NCI-H748 (cell line): ENCODE results near the gene OPN1MW.
"Not testable (repeated sequence)": the region's sequence is repeated elsewhere in the genome, so short reads cannot be mapped to it uniquely, and the experiment has no call there.

Source experiments
- DNase-seq: peaks from one replicate; lab custom pipeline; 2025; ENCODE audit not compliant: unreplicated experiment; lab: John Stamatoyannopoulos, UW

The OPN1MW gene

DNA sequence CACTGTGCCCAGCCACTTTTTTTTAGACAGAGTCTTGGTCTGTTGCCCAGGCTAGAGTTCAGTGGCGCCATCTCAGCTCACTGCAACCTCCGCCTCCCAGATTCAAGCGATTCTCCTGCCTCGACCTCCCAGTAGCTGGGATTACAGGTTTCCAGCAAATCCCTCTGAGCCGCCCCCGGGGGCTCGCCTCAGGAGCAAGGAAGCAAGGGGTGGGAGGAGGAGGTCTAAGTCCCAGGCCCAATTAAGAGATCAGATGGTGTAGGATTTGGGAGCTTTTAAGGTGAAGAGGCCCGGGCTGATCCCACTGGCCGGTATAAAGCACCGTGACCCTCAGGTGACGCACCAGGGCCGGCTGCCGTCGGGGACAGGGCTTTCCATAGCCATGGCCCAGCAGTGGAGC is at the start of gene OPN1MW:
TSS of gene OPN1MW (plus strand) at position 301 of the 400 bp plus-strand sequence. CDS start at position 383, 82 bp downstream.
- not testable (repeated sequence) for DNase-seq

DNA sequence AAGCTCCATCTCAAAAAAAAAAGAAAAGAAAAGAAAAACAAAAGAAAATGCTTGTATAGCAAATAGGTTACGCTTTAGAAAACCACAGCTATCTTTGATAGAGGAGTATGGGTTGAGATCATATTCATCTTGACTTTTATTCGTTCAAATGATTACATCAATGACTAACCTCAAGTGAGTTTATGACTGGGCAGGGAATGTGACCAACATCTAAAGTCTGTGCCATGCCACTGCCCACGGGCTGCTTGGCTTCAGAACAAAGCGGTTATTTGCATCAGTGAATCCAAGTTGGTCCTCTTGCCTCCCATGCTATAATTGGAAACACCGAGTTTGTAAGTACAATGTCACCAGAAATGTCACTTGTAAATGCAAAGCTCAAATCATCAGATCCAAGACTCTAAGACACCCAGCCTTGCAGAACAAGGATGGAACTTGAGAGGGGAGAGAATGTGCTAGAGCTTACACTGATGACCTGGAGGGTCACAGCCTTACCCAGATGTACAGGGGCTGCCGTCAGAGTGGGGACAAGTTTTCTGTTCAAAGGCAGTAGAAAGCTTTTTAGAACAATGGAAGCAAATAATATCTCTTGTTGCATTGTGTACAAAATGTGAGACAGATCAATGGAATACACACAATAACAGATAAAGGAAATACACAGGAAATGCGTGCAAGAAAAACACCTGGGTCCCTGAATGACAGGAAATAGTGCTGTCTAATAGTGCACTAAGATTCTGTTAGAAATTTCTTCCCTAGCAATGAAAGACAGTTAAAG is 46.8 kb upstream of the OPN1MW start:
- DNase-seq = no peak

DNA sequence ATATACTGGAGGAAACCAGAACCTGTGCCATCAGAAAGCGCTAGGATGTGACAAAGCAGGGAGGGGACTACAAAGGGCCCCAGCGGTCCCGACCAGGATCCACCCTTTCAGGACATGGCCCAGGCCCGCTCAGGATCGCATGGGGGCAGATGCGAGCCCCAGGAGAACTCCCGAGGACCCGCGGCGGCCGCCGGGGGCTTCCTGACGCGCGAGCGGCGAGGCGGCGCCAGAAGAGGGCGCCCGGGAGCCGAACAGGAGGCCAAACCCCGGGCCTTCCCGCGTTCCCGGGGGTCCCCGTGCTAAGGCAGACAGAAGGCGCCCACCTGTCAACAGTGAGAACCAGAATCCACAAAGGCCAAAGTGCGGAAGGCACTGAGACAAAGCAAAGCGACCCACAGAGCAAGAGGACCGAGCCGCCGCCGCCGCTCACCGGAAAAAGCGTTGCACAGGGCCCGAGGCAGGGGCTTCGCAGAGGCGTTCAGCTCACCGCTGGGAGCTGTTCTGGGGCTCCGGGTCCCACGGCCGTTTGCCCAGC is 45.7 kb upstream of the OPN1MW start:
- peak; percentile 78 for DNase-seq

DNA sequence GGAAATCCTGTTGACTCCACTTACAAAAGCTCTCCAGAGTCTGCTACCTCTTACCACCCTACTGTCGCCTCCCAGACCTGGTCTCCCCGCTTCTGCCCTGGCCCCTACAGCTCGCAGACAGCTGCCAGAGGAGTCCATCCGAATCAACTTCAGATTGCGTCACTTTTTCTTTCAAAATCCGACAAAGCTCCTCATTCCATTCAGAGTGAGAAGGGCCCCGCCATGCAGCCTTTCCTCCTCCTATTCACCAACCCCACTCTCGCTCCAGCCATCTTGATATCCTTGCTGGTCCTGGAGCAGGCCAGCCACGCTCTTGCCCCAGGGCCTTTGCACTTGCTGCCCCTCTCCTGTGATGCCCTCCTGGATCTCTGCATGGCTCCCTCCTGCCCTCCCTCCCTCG is 43.5 kb upstream of the OPN1MW start:
- DNase-seq = no peak

DNA sequence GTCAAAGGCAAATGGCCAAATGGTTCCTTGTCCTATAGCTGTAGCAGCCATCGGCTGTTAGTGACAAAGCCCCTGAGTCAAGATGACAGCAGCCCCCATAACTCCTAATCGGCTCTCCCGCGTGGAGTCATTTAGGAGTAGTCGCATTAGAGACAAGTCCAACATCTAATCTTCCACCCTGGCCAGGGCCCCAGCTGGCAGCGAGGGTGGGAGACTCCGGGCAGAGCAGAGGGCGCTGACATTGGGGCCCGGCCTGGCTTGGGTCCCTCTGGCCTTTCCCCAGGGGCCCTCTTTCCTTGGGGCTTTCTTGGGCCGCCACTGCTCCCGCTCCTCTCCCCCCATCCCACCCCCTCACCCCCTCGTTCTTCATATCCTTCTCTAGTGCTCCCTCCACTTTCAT is 42.2 kb upstream of the OPN1MW start:
- no peak for DNase-seq

DNA sequence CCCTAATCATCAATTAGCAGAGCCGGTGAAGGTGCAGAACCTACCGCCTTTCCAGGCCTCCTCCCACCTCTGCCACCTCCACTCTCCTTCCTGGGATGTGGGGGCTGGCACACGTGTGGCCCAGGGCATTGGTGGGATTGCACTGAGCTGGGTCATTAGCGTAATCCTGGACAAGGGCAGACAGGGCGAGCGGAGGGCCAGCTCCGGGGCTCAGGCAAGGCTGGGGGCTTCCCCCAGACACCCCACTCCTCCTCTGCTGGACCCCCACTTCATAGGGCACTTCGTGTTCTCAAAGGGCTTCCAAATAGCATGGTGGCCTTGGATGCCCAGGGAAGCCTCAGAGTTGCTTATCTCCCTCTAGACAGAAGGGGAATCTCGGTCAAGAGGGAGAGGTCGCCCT is 41.7 kb upstream of the OPN1MW start:
- no peak for DNase-seq

DNA sequence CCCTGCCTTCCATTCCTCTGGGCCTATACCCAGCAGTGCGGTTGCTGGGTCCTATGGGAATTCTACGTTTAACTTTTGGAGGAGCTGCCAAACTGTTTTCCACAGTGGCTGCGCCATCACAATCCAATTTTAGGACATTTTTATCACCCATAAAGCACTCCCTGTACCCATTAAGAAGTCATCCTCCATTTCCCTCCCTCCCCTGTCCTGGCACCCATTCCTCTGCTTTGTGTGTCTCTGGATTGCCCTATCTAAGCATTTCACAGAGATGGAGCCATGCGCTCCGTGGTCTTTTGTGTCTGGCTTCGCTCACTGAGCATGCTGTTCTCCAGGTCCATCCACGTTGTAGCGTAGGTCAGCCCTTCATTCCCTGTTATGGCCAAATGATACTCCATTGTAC is 40.0 kb upstream of the OPN1MW start:
- no peak for DNase-seq

DNA sequence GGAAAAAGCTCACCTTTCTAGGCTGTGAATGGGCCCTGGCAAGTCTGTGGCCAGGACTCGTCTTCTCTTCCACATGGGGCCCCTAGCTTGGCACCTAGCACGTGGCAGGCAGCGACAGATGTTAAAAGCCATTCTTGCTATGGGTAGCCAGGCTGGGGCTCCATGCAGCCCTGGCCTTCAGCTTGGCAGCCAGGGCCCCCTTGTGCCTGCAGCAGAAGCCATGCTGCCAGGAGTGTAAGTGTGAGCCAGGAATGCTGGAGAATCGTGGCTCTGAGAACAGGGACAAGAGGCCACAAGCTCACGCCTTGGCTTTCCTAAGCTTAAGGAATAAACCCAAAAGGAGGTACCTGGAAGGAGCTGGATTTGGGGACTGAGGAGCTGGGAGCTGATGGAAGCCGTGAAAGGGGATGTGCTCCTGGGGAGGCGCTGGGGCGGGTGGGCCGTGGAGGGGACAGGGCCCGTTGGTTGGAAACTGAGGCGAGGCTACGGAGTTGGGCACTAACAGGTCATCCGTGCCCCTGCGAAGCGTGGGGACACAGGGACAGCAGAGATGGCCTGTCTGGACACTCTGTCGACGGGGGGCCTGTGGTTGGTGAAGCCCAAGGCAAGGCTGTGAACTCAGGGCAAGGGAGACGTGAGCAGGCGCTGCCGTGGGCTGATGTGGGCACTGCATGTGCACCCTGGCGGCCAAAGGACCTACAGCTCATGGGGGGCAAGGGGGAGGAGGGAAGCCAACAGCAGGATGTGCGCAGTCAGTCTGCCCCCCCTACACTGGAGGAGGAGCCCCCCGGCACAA is 39.2 kb upstream of the OPN1MW start:
- DNase-seq = no peak

DNA sequence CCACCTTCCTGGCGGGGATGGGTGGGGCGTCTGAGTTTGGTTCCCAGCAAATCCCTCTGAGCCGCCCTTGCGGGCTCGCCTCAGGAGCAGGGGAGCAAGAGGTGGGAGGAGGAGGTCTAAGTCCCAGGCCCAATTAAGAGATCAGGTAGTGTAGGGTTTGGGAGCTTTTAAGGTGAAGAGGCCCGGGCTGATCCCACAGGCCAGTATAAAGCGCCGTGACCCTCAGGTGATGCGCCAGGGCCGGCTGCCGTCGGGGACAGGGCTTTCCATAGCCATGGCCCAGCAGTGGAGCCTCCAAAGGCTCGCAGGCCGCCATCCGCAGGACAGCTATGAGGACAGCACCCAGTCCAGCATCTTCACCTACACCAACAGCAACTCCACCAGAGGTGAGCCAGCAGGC is 38.4 kb upstream of the OPN1MW start, which contains the start of gene OPN1LW:
TSS of gene OPN1LW (plus strand) at position 234 of the 400 bp plus-strand sequence. CDS start at position 275, 41 bp downstream.
- DNase-seq = not testable (repeated sequence)

DNA sequence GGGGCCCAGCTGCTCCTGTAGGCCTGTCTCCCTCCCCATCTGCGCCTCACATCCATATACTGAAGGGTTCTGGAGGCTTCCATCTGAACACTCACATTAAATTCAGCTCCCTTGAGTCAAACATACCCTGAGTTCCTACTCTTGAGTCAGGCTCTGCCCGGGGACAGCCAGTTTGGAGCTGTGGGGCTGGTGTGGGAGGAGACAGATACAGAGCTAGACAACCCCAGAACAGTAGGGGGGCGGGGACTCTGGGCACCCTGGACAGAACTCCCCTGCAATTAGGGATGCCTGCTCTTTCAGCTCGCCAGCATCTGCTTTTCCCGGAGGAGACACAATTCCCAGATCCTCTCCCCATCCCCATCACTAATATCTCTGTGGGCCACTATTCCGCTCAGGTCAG is 31.4 kb upstream of the OPN1MW start:
- not testable (repeated sequence) for DNase-seq

DNA sequence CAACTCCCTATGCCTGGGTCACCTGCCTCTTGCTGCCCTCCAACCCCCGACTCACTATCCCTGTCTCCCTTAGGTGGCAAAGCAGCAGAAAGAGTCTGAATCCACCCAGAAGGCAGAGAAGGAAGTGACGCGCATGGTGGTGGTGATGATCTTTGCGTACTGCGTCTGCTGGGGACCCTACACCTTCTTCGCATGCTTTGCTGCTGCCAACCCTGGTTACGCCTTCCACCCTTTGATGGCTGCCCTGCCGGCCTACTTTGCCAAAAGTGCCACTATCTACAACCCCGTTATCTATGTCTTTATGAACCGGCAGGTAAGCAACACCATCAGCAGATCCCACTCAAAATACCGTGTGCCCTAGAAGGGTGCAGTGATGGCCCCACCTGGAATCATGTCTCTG is 26.2 kb upstream of the OPN1MW start:
- DNase-seq = not testable (repeated sequence)

DNA sequence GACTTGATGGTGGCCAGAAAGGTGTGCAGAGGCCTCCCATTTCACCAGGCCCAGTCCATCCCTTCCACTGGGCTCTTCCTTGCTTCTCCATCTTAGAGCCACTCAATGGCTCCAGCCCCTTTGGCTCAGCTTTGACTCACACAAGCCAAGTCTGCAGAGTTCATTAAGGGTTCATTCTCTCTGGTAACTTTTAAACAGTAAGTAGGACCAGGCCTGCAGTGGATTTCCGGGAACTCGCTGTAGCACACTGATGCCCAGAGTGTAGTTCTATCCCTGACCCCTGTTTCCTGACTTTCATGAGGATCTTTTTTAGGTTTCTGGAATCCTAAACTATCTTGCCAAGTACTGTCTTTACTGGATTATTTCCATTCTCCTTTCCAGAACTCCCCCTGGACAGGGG is 25.2 kb upstream of the OPN1MW start:
- DNase-seq = not testable (repeated sequence)

DNA sequence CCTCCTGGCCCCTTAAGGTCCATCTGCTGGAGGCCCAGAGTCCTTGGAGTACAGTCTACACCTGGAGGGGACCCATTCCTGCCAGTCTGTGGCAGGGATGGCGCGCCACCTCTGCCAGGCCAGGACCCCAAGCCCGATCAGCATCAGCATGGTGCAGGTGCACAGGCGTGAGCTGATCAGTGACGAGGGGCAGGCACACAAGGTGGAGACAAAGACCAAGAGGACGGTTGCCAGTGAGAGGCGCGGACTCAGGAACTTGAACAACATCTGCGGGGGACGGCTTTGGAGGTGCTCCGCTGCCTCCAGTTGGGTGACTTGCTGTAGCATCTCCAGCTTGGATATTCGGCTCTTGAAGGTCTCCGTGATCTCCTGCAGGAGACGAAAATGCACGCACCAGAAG is 23.1 kb upstream of the OPN1MW start:
- DNase-seq = not testable (repeated sequence)

DNA sequence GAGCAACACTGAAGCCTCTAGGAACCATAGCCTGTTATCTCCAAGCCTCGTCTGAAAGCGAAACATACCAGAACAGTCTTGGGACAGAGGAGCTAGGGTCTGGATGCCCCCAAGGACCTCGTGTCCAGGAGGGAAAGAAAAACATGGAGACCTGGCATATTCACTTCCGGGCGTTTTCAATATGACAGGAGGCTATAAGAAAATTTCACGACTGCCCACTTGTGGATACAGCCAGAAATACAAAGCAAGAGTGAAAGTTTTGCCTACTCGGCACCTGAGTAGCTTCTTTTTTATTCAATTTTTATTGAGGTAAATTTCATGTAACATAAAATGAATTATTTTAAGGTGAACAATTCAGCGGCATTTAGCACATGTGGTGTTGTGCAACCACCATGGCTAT is 17.5 kb upstream of the OPN1MW start:
- DNase-seq = not testable (repeated sequence)

DNA sequence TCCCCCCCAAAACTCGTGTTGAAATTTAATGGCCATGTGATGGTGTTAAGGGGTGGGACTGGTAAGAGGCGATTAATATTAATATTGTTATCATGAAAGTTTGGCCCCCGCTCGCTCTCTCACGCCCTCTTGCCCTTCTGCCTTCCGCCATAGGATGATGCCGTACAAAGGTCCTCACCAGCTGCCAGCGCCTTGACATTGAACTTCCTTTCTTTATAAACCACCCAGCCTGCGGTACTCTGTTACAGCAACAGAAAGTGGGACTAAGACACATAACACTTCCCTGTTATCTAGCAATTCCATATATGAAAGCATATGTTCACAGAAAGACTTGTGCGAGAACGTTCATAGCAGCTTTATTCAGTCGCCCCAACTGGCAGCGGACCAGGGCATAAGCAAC is 14.0 kb upstream of the OPN1MW start:
- not testable (repeated sequence) for DNase-seq

DNA sequence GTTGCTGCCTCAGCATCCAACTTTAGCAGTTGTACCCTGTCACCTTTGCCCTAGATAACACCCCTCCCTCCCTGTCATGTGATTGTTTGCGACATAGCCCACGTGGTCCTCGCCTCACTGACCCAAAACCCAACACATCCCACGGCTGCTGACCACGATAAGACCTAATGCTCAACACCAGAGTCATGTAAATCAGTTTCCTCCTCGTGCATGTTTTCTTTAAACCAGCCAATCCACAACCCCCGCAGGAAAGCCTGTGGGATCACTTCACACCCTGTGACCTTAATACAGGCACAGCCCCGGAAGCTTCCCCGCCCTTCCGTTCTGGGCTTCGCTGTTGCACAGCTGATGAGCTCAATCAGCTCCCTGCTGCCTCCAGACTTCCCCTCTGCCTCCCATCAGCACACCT is 9.9 kb upstream of the OPN1MW start:
- not testable (repeated sequence) for DNase-seq

DNA sequence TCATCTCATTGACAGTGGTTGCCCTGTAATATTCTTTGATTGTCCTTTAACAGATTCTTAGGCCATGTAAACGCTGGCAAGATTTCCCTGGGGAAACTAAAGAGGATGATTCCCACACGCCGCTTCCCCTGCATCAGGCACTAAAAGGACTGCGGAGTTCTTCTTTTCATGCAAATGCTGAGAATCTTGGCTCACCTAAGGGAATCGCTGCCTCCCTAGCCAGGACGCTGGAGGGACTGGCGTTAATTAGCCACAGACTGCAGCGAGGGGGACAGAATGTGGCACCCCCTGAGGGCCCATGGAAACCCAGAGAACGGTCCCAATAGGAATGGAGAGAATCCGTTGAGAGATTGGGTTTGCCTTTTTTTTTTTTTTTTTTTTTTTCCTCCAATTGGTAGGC is 8.0 kb upstream of the OPN1MW start:
- not testable (repeated sequence) for DNase-seq

DNA sequence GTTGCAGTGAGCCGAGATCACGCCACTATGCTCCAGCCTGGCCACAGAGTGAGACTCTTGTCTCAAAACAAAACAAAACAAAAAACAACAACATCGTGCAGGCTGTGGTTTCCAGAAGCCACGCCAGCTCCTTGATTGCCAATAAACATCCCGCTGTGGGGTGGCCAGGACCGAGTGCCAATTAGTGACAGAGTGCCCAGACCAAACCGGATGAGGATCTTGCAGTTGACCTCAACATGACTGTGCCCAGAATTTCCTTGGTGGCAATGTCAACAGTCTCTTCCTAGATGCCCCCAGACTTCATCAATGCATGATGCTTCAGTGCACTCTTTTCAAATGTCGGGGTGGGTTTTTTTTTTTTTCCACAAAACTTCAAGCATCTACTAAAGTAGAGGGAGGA is 1.4 kb downstream of the OPN1MW start:
- not testable (repeated sequence) for DNase-seq

DNA sequence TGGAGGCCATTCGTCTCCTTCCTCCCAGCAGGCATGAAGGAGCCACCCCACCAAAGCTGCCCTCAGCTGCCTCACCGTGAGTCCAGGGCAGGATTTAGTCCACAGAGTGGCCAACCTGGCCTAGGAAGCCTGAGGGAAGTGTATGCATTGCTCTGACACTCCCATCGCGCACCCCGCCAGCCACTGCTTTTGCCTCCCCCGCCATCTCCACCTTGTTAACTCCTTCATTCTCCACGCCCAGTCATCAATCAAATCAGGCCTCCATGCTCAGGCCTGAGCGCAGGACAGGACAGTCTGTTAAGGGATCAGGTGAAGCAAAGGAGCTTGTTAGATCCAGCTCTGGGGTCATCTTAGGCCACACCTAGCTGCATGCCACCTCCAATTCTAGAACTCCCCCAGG is 10.4 kb downstream of the OPN1MW start:
- not testable (repeated sequence) for DNase-seq

DNA sequence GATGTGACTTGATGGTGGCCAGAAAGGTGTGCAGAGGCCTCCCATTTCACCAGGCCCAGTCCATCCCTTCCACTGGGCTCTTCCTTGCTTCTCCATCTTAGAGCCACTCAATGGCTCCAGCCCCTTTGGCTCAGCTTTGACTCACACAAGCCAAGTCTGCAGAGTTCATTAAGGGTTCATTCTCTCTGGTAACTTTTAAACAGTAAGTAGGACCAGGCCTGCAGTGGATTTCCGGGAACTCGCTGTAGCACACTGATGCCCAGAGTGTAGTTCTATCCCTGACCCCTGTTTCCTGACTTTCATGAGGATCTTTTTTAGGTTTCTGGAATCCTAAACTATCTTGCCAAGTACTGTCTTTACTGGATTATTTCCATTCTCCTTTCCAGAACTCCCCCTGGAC is 11.9 kb downstream of the OPN1MW start:
- DNase-seq = not testable (repeated sequence)

DNA sequence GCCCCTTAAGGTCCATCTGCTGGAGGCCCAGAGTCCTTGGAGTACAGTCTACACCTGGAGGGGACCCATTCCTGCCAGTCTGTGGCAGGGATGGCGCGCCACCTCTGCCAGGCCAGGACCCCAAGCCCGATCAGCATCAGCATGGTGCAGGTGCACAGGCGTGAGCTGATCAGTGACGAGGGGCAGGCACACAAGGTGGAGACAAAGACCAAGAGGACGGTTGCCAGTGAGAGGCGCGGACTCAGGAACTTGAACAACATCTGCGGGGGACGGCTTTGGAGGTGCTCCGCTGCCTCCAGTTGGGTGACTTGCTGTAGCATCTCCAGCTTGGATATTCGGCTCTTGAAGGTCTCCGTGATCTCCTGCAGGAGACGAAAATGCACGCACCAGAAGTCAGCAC is 14.1 kb downstream of the OPN1MW start:
- not testable (repeated sequence) for DNase-seq
